ENCODE measurements around the gene ATP1A3. TPM values are rescaled to one million over a fixed set of nuclear protein-coding genes. Genes with fewer than 3 reads are reported as not detected.

ATP1A3 gene
- total RNA-seq, 4 donors from 2014 or later = 0.35 to 1.3 (median 0.81) TPM

DNA sequence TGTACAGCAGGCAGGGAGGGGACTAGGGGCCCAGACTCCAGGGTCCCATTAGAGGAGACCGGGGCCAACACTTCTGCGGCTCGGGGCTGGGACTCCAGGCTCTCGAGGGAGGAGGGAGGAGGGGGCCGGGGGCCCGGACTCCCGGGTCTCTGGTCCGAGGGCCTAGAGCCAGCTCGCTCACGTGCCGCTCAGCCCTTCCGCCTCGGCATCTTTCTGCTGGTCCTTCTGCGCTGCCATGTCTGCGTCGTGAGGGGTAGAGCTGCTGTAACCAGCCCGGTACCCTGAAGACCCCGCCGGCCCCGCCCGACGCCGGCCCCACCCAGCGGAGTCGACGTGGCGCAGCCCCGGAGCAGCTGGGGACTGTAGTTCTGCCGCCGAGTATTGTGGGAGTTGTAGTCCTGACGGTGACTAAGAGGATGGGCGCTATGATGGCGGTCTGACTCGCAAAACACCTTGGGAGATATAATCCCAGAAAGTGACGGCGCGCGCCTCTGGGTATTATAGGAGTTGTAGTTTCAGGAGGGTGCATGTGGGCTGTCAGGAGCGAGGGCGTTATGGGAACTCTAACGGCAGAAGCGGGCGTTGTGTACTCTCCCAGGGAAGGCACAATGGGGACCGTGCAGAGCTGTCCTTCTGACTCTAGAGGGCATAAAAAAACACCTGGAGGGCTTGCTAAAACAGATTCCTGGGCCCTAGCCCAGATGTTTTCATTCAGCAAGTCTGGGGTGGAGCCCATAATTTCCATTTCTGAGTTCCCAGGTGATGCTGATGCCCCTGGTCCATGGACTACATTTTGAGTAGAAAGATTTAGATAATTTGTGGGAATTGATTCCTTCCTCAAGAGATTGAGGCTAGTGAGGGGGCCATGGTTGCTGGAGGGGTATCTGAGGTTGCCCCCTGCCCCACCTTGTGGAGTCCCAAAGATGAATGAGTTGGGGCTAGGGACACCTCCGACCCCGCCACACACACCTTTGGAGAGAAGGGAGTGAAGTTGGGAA, 34.7 kb downstream of the ATP1A3 start, which contains the start of gene RABAC1:
Gene RABAC1, minus strand, starts transcription at position 266 of the 998 bp plus-strand sequence. Its CDS starts 29 bp downstream, at position 237.
- peak; percentile 88 to 96 (median 90) for DNase-seq
- TF ChIP-seq POLR2A (IDR thresholded peaks at IDR 0.05) = peak; percentile 6 to 47
- TF ChIP-seq CTCF (IDR thresholded peaks at IDR 0.05) = peak in 3 of 6 experiments; percentile 2 to 38 (median 20)
- Histone ChIP-seq H3K27me3 (no peaks in the 10 kb centered on the region), H3K27ac (peak within 1 kb of the TSS; percentile 94 to 100 (median 96)), H3K4me3 (peak within 1 kb of the TSS; percentile 79 to 96 (median 89)), H3K36me3 (no peaks in the 10 kb centered on the region), H3K4me1 (peaks cover 0 to 16% (median 8%) of the 10 kb centered on the region in 4 donors), H3K9me3 (no peaks in the 10 kb centered on the region)

DNA sequence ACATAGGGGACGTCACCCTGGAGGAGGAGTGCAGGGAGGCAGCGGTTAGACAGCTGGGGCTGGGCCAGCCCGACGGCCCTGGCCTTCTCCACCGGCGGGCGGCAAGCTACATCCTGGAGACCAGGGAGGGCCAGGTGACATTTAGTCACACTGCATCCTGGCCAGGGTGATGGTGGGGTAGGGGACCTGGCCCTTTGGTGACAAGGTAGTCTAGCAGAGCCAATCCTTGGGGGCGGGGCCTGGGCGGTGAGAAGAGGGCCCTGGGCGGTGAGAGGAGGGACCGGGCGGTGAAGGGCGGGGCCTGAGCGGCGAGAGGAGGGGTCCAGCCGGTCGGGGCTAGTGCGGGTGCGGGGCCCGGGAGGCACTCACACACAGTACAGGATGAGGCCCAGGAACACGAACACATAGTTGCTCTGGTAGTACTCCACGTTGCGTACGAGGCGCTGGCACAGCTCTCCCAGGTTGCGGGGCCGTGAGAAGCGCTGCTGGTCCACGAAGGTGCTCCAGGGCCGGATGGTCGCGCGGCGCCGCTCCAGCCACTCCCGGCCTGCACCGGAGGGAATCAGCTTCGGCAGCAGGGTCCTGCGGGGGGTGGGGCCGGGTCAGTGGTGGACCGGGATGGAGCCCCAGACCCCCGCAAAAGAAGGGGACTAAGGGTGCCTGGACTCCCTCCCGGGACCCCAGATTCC, 35.5 kb downstream of the ATP1A3 start:
- Histone ChIP-seq H3K36me3 (no peaks in the 10 kb centered on the region), H3K9me3 (no peaks in the 10 kb centered on the region), H3K27me3 (no peaks in the 10 kb centered on the region), H3K4me3 (peak overlapping the region; percentile 79 to 96 (median 89)), H3K4me1 (peaks cover 0 to 16% (median 8%) of the 10 kb centered on the region in 4 donors), H3K27ac (peak overlapping the region; percentile 94 to 100 (median 96))
- peak; percentile 94 to 96 (median 96) for DNase-seq
- TF ChIP-seq POLR2A (IDR thresholded peaks at IDR 0.05) (peak; percentile 59 to 71), CTCF (IDR thresholded peaks at IDR 0.05) (no peak)

GRCh38 chr19:41957838-41958366, 36.1 kb downstream of the ATP1A3 start:
- H3K27me3 ChIP-seq = no peaks in the 10 kb centered on the region
- H3K9me3 ChIP-seq = no peaks in the 10 kb centered on the region
- no peaks in the 10 kb centered on the region for H3K36me3 ChIP-seq
- peak in 1 of 2 donors; percentile 34 for TF ChIP-seq POLR2A (IDR thresholded peaks at IDR 0.05)
- TF ChIP-seq CTCF (IDR thresholded peaks at IDR 0.05) = peak; percentile 43 to 98 (median 90)
- H3K27ac ChIP-seq = peak overlapping the region; percentile 94 to 100 (median 96)
- DNase-seq = peak; percentile 56 to 87 (median 86)
- peak overlapping the region; percentile 79 to 96 (median 89) for H3K4me3 ChIP-seq
- H3K4me1 ChIP-seq = peaks cover 0 to 16% (median 8%) of the 10 kb centered on the region in 4 donors

DNA sequence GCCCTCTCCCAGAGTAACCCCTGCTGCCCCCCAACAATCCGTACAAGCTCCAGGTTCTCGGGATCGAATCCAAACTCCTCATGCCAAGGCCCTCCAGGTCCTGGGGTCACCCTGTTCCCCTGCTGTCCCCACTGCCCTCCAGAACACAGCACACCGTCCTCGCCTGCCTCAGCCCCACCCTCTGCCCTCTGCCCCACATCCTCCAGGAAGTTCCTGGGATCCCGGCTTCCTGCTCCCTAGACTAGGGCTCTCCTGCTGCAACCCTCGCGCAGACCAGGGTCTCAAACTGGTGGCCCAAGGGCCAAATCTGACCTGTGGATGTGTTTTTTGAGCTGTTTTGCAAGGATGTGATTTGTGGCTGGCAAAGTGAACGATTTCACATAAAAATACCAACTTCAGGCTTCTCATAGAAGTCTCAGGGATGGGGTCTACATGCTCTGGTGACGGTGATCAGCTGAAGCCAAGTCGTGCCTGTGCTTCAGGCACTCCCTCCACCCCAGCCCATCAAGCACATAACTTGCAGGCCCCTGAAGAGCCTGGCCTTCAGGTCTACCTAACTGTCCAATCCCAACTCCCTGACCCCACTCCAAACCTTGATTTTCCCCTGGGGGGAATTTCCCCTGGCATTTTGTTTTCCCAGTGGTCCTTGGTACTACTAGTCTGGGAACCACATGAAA, 36.7 kb downstream of the ATP1A3 start:
- Histone ChIP-seq H3K9me3 (no peaks in the 10 kb centered on the region), H3K4me1 (peaks cover 0 to 16% (median 8%) of the 10 kb centered on the region in 4 donors), H3K27me3 (no peaks in the 10 kb centered on the region), H3K27ac (peak overlapping the region; percentile 94 to 100 (median 96)), H3K4me3 (peak overlapping the region in 2 of 4 donors; percentile 92 to 96), H3K36me3 (no peaks in the 10 kb centered on the region)
- DNase-seq = peak in 2 of 3 donors; percentile 74 to 85
- TF ChIP-seq CTCF (IDR thresholded peaks at IDR 0.05) (no peak), POLR2A (IDR thresholded peaks at IDR 0.05) (peak in 1 of 2 donors; percentile 29)

All from Peyer's patch (tissue), 4 donors.